ENCODE results near the gene TSC22D1. TPM values are rescaled to one million over a fixed set of nuclear protein-coding genes. Genes with fewer than 3 reads are reported as not detected.
A peak's percentile ranks its signal among the peaks of the same experiment; 100 is the strongest.

The TSC22D1 gene
- polyA plus RNA-seq, 1 donor from 2014 or later: 355 TPM

DNA sequence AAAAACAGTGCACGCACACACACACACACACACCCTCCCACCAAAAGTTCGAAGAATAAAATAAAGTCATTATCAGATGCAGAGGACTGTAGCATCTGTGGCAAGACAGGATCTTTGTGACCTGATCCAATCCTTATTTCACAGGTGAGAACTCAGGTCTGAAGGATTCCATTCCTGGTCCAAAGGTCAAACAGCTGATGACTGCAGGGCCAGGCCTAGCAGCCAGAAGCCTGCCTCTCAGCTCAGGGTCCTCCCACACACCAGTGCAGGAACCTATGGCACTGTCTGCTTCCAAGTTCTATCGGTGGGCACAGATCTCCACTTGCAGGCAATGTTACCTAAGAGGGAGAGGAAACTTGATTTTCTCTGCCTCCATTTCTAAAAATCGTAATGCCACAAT, 145.0 kb downstream of the TSC22D1 start:
- TF ChIP-seq RAD21 (conservative IDR thresholded peaks at IDR 0.05) (no peak), MXI1 (conservative IDR thresholded peaks at IDR 0.05; ENCODE audit: poor library complexity, severe bottlenecking) (no peak), SMC3 (conservative IDR thresholded peaks at IDR 0.05; ENCODE audit: poor library complexity) (no peak), EP300 (conservative IDR thresholded peaks at IDR 0.05; ENCODE audit: poor library complexity, severe bottlenecking) (no peak), TAF1 (IDR thresholded peaks at IDR 0.05; ENCODE audit: low read depth) (no peak), EZH2 (IDR thresholded peaks at IDR 0.05; ENCODE audit: borderline replicate concordance, insufficient read depth, low read length, poor library complexity, severe bottlenecking) (no peak), POLR2AphosphoS5 (IDR thresholded peaks at IDR 0.05) (no peak)
- TF ChIP-seq, protein P1, sequence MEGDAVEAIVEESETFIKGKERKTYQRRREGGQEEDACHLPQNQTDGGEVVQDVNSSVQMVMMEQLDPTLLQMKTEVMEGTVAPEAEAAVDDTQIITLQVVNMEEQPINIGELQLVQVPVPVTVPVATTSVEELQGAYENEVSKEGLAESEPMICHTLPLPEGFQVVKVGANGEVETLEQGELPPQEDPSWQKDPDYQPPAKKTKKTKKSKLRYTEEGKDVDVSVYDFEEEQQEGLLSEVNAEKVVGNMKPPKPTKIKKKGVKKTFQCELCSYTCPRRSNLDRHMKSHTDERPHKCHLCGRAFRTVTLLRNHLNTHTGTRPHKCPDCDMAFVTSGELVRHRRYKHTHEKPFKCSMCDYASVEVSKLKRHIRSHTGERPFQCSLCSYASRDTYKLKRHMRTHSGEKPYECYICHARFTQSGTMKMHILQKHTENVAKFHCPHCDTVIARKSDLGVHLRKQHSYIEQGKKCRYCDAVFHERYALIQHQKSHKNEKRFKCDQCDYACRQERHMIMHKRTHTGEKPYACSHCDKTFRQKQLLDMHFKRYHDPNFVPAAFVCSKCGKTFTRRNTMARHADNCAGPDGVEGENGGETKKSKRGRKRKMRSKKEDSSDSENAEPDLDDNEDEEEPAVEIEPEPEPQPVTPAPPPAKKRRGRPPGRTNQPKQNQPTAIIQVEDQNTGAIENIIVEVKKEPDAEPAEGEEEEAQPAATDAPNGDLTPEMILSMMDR (IDR thresholded peaks at IDR 0.05; ENCODE audit: poor library complexity, severe bottlenecking): no peak
- TF ChIP-seq, protein P2, sequence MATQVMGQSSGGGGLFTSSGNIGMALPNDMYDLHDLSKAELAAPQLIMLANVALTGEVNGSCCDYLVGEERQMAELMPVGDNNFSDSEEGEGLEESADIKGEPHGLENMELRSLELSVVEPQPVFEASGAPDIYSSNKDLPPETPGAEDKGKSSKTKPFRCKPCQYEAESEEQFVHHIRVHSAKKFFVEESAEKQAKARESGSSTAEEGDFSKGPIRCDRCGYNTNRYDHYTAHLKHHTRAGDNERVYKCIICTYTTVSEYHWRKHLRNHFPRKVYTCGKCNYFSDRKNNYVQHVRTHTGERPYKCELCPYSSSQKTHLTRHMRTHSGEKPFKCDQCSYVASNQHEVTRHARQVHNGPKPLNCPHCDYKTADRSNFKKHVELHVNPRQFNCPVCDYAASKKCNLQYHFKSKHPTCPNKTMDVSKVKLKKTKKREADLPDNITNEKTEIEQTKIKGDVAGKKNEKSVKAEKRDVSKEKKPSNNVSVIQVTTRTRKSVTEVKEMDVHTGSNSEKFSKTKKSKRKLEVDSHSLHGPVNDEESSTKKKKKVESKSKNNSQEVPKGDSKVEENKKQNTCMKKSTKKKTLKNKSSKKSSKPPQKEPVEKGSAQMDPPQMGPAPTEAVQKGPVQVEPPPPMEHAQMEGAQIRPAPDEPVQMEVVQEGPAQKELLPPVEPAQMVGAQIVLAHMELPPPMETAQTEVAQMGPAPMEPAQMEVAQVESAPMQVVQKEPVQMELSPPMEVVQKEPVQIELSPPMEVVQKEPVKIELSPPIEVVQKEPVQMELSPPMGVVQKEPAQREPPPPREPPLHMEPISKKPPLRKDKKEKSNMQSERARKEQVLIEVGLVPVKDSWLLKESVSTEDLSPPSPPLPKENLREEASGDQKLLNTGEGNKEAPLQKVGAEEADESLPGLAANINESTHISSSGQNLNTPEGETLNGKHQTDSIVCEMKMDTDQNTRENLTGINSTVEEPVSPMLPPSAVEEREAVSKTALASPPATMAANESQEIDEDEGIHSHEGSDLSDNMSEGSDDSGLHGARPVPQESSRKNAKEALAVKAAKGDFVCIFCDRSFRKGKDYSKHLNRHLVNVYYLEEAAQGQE (IDR thresholded peaks at IDR 0.05; ENCODE audit: borderline replicate concordance): no peak
- H3K27ac ChIP-seq (ENCODE audit: low read length): no peak overlapping the region
- H3K27me3 ChIP-seq (ENCODE audit: insufficient read depth, low read depth, low read length): no peaks in the 10 kb centered on the region
- H4K20me1 ChIP-seq (ENCODE audit: insufficient read depth): peaks cover 18% of the 10 kb centered on the region
- H3K4me3 ChIP-seq (ENCODE audit: low read length): no peak overlapping the region
- peaks cover 5% of the 10 kb centered on the region for H3K36me3 ChIP-seq (ENCODE audit: insufficient read depth, low read length)
- no peak overlapping the region for H3K9ac ChIP-seq (ENCODE audit: low read length)
- no peaks in the 10 kb centered on the region for H3K9me3 ChIP-seq (ENCODE audit: low read length)
- H3F3A ChIP-seq (ENCODE audit: insufficient read depth, low read length, poor library complexity, severe bottlenecking): peaks cover 7% of the 10 kb centered on the region
- H3K4me2 ChIP-seq (ENCODE audit: low read length): peak overlapping the region; percentile 5
- H2AFZ ChIP-seq (ENCODE audit: low read depth, low read length): no peak overlapping the region
- H3K9me2 ChIP-seq (ENCODE audit: insufficient read depth, low read length): no peaks in the 10 kb centered on the region
- peaks cover 35% of the 10 kb centered on the region for H3K79me2 ChIP-seq (replicated peaks; ENCODE audit: insufficient read depth, low read length)

DNA sequence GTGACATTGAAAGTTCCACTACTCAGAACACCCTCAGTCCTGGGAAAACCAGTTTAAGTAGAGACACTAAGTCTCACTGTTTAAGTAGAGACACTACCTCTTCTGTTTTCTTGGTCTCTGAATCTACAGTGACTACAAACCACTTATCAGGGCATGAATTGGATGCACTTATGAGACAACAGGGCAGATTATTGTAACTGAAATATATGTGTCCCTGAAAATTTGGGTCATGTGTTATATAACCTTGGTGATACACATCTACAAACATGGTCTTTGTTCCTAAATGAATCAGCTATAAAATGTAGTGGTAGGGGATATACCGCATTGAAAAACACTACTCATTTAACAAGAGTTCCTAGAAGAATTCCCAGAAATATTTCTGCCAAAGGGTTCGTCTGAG, 146.8 kb downstream of the TSC22D1 start:
- H3K27me3 ChIP-seq (ENCODE audit: insufficient read depth, low read depth, low read length): no peaks in the 10 kb centered on the region
- H2AFZ ChIP-seq (ENCODE audit: low read depth, low read length): no peak overlapping the region
- H3K9me3 ChIP-seq (ENCODE audit: low read length): no peaks in the 10 kb centered on the region
- H3K36me3 ChIP-seq (ENCODE audit: insufficient read depth, low read length): peaks cover 5% of the 10 kb centered on the region
- no peak overlapping the region for H3K9ac ChIP-seq (ENCODE audit: low read length)
- H3F3A ChIP-seq (ENCODE audit: insufficient read depth, low read length, poor library complexity, severe bottlenecking): peaks cover 4% of the 10 kb centered on the region
- no peaks in the 10 kb centered on the region for H3K9me2 ChIP-seq (ENCODE audit: insufficient read depth, low read length)
- H3K4me2 ChIP-seq (ENCODE audit: low read length): no peak overlapping the region
- H3K27ac ChIP-seq (ENCODE audit: low read length): no peak overlapping the region
- peaks cover 23% of the 10 kb centered on the region for H3K79me2 ChIP-seq (replicated peaks; ENCODE audit: insufficient read depth, low read length)
- H3K4me3 ChIP-seq (ENCODE audit: low read length): no peak overlapping the region
- peaks cover 16% of the 10 kb centered on the region for H4K20me1 ChIP-seq (ENCODE audit: insufficient read depth)
- TF ChIP-seq, protein P2 (IDR thresholded peaks at IDR 0.05; ENCODE audit: borderline replicate concordance): no peak
- TF ChIP-seq POLR2AphosphoS5 (IDR thresholded peaks at IDR 0.05): no peak
- TF ChIP-seq EP300 (conservative IDR thresholded peaks at IDR 0.05; ENCODE audit: poor library complexity, severe bottlenecking): no peak
- no peak for TF ChIP-seq TAF1 (IDR thresholded peaks at IDR 0.05; ENCODE audit: low read depth)
- TF ChIP-seq SMC3 (conservative IDR thresholded peaks at IDR 0.05; ENCODE audit: poor library complexity): no peak
- TF ChIP-seq MXI1 (conservative IDR thresholded peaks at IDR 0.05; ENCODE audit: poor library complexity, severe bottlenecking): no peak
- TF ChIP-seq, protein P1 (IDR thresholded peaks at IDR 0.05; ENCODE audit: poor library complexity, severe bottlenecking): no peak
- TF ChIP-seq RAD21 (conservative IDR thresholded peaks at IDR 0.05): no peak
- no peak for TF ChIP-seq EZH2 (IDR thresholded peaks at IDR 0.05; ENCODE audit: borderline replicate concordance, insufficient read depth, low read length, poor library complexity, severe bottlenecking)

All from neural cell (in vitro differentiated cells).